CD4-positive, CD25-positive, alpha-beta regulatory T cell (primary cell): Measurements from ENCODE around the gene CXXC5. TPM values are rescaled to one million over a fixed set of nuclear protein-coding genes. Genes with fewer than 3 reads are reported as not detected.

Source experiments
- ATAC-seq, 2 donors: fragments of 150-1000 bp; cut with Tn5 transposase; one replicate each; pipeline ENCODE4 v1.10.0; 2021; ENCODE audit warnings: low read depth in 2 of 2, moderate number of reproducible peaks in 2 of 2, moderate library complexity in 1 of 2
- DNase-seq, 3 donors: peaks; one replicate each; pipeline versions ENCODE4 v3.0.0 to v3.0.0-alpha.2; 2012 to 2022; ENCODE audit warnings: mixed read lengths in 1 of 3
- H3K27ac ChIP-seq: one replicate; pipeline ENCODE4 v1.7.0; 2013; ENCODE audit warnings: mild to moderate bottlenecking, low read length; ENCODE audit not compliant: insufficient read depth, poor library complexity, severe bottlenecking
- H3K27me3 ChIP-seq: one replicate; pipeline ENCODE4 v1.7.0; 2013; ENCODE audit warnings: low read length; ENCODE audit not compliant: control insufficient read depth, insufficient read depth
- H3K36me3 ChIP-seq: one replicate; pipeline ENCODE4 v1.7.0; 2013; ENCODE audit warnings: mild to moderate bottlenecking, low read length, moderate library complexity; ENCODE audit not compliant: control insufficient read depth, insufficient read depth
- H3K4me1 ChIP-seq: 2 replicates; pipeline ENCODE4 v1.7.0; 2013; ENCODE audit warnings: mild to moderate bottlenecking, low read length; ENCODE audit not compliant: insufficient read depth, control insufficient read depth, poor library complexity, severe bottlenecking
- H3K4me3 ChIP-seq: one replicate; pipeline ENCODE4 v1.7.0; 2013; ENCODE audit warnings: low read depth, mild to moderate bottlenecking, low read length, moderate library complexity
- H3K9me3 ChIP-seq, 2 experiments: 1 replicate in 1 of 2; 2 replicates in 1 of 2; pipeline ENCODE4 v1.7.0; 2013; ENCODE audit warnings: low read length in 2 of 2, mild to moderate bottlenecking in 1 of 2, moderate library complexity in 1 of 2; ENCODE audit not compliant: control insufficient read depth in 2 of 2
- H3K27ac Mint-ChIP-seq, 3 donors: one replicate each; pipeline ENCODE4 v1.8.0; 2020 to 2022; ENCODE audit warnings: mild to moderate bottlenecking in 3 of 3, mixed read lengths in 3 of 3, moderate library complexity in 2 of 3
- H3K27me3 Mint-ChIP-seq: one replicate; pipeline ENCODE4 v1.8.0; 2022; ENCODE audit warnings: mild to moderate bottlenecking, mixed read lengths
- H3K36me3 Mint-ChIP-seq: one replicate; pipeline ENCODE4 v1.8.0; 2020; ENCODE audit warnings: mixed read lengths
- H3K4me1 Mint-ChIP-seq, 4 donors: one replicate each; pipeline ENCODE4 v1.8.0; 2020 to 2022; ENCODE audit warnings: mixed read lengths in 4 of 4, mild to moderate bottlenecking in 1 of 4
- H3K4me3 Mint-ChIP-seq, 4 donors: one replicate each; pipeline ENCODE4 v1.8.0; 2020 to 2022; ENCODE audit warnings: mild to moderate bottlenecking in 4 of 4, mixed read lengths in 4 of 4, moderate library complexity in 3 of 4
- H3K9me3 Mint-ChIP-seq, 7 donors: one replicate each; pipeline ENCODE4 v1.8.0; 2020 to 2022; ENCODE audit warnings: mixed read lengths in 7 of 7, mild to moderate bottlenecking in 3 of 7, moderate library complexity in 2 of 7
- polyA plus RNA-seq, 4 donors: library from polyadenylated mRNA; unstranded; fragments of 300-500 nt; fragmentation: Illumina TruSeq; gene quantifications; one replicate each; pipeline ENCODE4 v1.2.3, GENCODE V29; 2021
- total RNA-seq: library from RNA; stranded (reverse); gene quantifications from one replicate; pipeline ENCODE4 v1.2.3, GENCODE V29; 2022

Gene CXXC5
- total and polyA plus RNA-seq, 5 donors from 2014 or later = 4.6 to 12.7 (median 8.0) TPM

DNA sequence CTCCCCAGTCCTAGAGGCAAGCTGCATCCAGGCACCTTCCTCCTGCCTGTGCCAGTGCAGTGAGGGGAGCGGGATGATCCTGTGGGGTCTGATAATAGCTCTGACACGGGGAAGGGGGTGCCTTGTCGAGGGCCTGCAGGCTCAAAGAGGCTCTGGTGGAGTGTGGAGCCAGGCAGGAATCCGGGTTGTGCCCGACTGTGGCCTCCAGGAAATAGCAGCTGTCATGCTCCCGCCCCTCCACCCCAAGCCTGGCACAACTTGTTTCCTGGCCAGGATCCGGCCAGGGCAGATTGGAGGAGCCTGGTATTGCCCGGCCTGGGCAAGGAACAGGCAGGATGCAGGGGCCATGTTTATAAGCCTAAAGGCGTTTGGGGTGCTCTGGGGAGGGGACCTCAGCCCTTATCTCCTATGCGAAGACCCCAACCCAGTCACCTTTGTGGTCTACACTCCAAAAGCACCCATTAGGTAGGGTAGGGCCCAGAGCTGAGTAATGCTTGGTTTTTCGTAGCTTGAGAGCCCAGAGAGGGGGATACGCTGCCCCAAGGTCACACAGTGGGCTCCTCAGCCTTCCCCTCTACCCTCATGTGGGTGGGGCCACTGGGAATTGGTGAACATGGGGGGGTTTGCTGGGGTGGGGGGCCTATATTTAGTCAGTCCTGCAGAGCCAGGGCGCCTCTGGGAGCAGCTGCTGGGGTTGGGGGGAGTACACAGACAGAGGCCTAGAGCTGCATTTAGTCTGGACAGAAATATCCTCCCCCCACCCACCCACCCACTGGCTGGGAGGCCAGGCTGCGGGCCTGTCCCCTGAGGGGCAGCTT lies 12.2 kb downstream of the CXXC5 start:
- H3K36me3 ChIP-seq = no peaks in the 10 kb centered on the region
- no peak overlapping the region for H3K4me3 ChIP-seq
- H3K27ac ChIP-seq = no peak overlapping the region
- no peaks in the 10 kb centered on the region for H3K9me3 ChIP-seq
- H3K27me3 ChIP-seq = no peaks in the 10 kb centered on the region
- peaks cover 4% of the 10 kb centered on the region for H3K36me3 Mint-ChIP-seq
- ATAC-seq (no peak), DNase-seq (no peak)
- H3K4me1 Mint-ChIP-seq = peaks cover 0 to 29% (median 6%) of the 10 kb centered on the region in 4 donors
- no peaks in the 10 kb centered on the region for H3K9me3 Mint-ChIP-seq
- H3K27me3 Mint-ChIP-seq = no peaks in the 10 kb centered on the region
- H3K4me1 ChIP-seq = no peaks in the 10 kb centered on the region
- no peak overlapping the region for H3K4me3 Mint-ChIP-seq
- no peak overlapping the region for H3K27ac Mint-ChIP-seq

DNA sequence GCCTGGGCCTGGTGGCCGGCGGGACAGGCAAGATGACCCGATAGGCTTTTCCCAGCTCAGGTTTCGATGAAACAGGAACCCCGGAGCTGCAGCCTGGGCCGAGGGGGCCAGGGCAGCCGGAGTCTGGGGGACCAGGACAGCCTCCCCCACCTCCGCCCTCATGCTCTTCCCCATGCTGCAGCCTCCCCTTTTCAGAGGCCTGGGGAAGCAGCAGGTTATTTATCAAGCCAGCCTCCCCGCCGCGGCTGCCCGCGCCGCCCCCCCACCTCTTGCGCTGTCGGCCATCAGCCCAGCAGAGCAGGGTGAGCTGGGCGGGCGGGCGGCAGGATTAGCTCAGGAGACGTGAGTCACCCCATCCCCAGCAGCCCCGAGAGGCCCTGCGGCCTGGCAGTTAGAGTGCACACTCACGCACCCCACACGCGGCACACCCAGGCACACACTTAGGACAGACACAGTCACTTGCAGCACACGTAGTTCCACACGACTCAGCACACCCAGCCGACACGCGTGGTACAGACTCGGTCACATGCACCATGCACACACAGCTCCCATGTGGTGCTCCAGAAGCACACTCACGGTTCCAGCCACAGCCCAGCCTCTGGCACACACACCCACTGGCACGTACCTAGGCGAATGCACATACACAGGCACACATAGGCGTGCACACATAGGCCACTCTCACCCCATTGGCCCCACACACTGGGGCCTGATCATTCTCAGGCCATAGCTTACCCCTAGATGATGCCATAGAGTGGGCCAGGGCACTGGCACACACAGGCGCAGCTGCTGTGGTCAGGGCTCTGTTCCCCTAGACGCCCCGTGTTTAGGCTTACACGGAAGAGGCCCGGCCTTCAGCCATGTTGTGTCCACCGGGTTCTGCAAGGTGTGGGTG lies 13.0 kb downstream of the CXXC5 start:
- H3K4me1 Mint-ChIP-seq = peaks cover 0 to 29% (median 6%) of the 10 kb centered on the region in 4 donors
- H3K9me3 Mint-ChIP-seq = no peaks in the 10 kb centered on the region
- peak; percentile 44 to 46 for ATAC-seq
- Histone ChIP-seq H3K4me1 (no peaks in the 10 kb centered on the region), H3K27ac (no peak overlapping the region), H3K9me3 (no peaks in the 10 kb centered on the region), H3K4me3 (no peak overlapping the region), H3K36me3 (no peaks in the 10 kb centered on the region), H3K27me3 (no peaks in the 10 kb centered on the region)
- H3K27ac Mint-ChIP-seq = peak overlapping the region in 2 of 3 donors; percentile 33 to 87
- H3K4me3 Mint-ChIP-seq = no peak overlapping the region
- H3K27me3 Mint-ChIP-seq = no peaks in the 10 kb centered on the region
- H3K36me3 Mint-ChIP-seq = peaks cover 4% of the 10 kb centered on the region
- no peak for DNase-seq

DNA sequence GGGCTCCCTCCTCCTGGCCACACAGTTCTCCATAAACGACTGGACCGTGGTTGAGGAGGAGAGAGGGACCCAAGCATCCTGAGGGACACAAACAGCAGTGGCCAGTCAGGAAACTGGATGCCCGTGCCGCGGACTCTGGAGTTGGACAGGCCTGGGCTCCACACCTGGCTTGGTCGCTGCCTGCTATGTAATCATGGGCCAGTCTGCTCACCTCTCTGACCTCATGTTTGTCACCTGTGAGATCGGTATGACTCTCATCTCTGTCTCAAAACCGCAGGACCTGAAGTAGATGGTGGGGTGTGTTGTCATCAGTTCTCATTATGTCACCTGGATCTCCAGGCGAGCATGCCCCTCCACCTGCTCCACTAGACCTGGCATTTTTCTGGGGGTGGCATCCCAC lies 14.5 kb downstream of the CXXC5 start:
- DNase-seq = no peak
- no peaks in the 10 kb centered on the region for H3K27me3 Mint-ChIP-seq
- Histone ChIP-seq H3K27ac (no peak overlapping the region), H3K9me3 (no peaks in the 10 kb centered on the region), H3K27me3 (no peaks in the 10 kb centered on the region), H3K36me3 (no peaks in the 10 kb centered on the region), H3K4me1 (peaks cover 13% of the 10 kb centered on the region), H3K4me3 (no peak overlapping the region)
- no peaks in the 10 kb centered on the region for H3K9me3 Mint-ChIP-seq
- peaks cover 0 to 34% (median 8%) of the 10 kb centered on the region in 4 donors for H3K4me1 Mint-ChIP-seq
- no peak overlapping the region for H3K4me3 Mint-ChIP-seq
- H3K27ac Mint-ChIP-seq = no peak overlapping the region
- no peaks in the 10 kb centered on the region for H3K36me3 Mint-ChIP-seq
- no peak for ATAC-seq

DNA sequence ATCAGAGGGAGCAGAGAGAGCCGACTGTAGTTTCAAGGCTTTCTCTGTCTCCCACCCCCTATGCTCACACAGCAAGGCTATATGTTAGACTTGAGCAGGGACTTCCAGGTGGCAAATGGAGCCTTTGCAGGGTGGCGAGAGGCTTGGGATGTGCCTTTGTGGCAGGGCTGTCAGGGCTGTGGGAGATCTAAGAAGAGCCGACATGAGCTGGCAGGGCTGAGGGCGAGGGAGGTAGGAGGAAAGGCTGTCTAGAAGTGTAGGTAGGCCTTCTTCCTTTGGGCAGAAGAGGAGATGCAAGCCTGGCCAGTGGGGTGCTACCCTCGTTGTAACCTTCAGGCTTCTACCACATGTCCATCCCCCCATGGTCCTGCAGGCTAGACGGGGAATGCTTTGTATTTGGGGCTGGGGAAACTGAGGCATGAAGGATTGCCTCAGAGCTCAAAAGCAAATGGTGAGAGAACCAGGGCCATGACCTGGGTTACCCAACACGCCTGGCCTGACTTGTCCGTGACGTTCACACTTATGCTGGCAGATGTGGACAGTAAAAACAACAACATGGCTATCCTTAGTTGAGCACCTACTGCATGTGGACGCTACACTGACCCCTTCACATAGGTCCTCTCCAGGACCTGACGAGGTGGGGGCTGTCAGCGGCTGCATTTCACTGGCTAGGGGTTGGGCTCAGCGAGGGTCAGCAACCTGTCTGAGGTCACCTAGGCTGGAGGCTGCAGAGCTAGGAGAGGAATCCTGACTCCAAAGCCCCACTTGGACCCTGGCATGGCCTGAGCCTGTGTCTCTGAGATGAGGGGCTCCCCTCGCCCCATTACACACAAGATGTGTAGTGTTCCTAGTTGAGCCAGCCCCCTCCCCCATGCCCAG lies 15.3 kb downstream of the CXXC5 start:
- peak overlapping the region in 2 of 4 donors; percentile 30 to 74 for H3K4me3 Mint-ChIP-seq
- no peaks in the 10 kb centered on the region for H3K27me3 Mint-ChIP-seq
- no peaks in the 10 kb centered on the region for H3K9me3 Mint-ChIP-seq
- DNase-seq (no peak), ATAC-seq (no peak)
- Histone ChIP-seq H3K4me3 (no peak overlapping the region), H3K9me3 (no peaks in the 10 kb centered on the region), H3K27ac (no peak overlapping the region), H3K27me3 (no peaks in the 10 kb centered on the region), H3K36me3 (no peaks in the 10 kb centered on the region), H3K4me1 (peaks cover 18% of the 10 kb centered on the region)
- no peaks in the 10 kb centered on the region for H3K36me3 Mint-ChIP-seq
- peaks cover 0 to 35% (median 7%) of the 10 kb centered on the region in 4 donors for H3K4me1 Mint-ChIP-seq
- H3K27ac Mint-ChIP-seq = peak overlapping the region in 2 of 3 donors; percentile 68 to 70

DNA sequence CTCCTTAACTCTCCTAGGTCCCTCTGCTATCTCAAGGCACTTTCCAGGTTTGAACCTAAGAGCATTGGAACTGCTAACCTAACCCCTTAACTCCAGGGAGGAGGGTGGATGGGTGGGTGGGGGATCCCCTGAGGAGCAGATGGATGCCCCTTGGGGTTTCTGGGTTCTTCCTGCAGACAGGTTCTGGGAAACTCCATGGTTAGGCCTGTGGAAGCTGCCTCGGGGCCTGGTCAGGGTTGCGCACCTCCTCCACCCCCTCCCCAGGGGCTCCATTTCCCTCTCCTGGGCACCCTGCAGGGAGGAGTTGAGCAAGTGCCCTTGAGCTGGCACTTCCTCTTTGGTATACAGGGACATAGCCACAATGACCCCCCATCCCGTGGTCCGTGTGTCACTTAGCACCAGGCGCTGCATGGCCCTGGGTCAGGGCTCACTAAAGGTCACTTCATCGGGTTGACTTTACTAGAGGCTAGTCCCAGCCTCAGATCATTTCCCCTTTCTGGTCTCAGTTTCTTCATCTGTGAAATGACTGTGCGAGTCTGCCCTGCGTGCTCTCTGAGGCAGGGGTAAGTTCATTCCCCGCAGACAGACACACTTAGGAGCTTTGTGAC lies 16.0 kb downstream of the CXXC5 start:
- Mint-ChIP-seq H3K36me3 (no peaks in the 10 kb centered on the region), H3K27me3 (no peaks in the 10 kb centered on the region), H3K4me1 (peaks cover 0 to 36% (median 10%) of the 10 kb centered on the region in 4 donors), H3K4me3 (no peak overlapping the region), H3K9me3 (no peaks in the 10 kb centered on the region), H3K27ac (no peak overlapping the region)
- Histone ChIP-seq H3K9me3 (no peaks in the 10 kb centered on the region), H3K4me3 (no peak overlapping the region), H3K27ac (no peak overlapping the region), H3K27me3 (no peaks in the 10 kb centered on the region), H3K36me3 (no peaks in the 10 kb centered on the region), H3K4me1 (peaks cover 25% of the 10 kb centered on the region)
- DNase-seq (no peak), ATAC-seq (peak in 1 of 2 donors; percentile 11)

DNA sequence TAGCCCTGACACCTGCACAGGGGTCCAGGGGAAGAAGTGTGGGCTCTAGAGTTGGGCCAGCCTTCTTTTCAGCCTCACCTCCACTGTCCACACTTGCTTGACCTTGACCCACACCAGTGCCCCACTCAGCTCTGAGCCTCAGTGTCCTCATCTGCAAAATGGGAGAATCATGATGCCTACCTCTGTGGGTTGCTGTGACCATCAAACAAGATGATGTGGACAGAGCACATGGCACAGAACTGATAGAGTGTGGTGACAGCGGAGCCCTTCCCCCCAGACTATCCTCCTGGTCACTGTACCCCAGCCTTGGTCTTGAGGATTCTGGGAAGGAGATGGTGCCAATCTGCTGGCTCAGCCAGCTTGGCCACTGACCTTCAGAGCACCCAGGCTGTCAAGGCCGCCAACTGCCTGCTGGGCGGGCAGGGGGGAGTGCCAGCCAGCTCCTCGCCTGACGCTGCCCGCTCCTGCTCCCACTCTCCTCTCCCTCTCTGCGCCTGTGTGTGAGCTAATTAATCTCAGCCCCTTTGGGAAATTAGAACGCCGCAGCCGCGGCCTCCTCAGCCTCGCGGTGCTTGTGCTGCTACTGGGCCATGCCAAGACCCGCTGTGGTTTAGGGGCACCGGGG lies 16.7 kb downstream of the CXXC5 start:
- peaks cover 0 to 41% (median 13%) of the 10 kb centered on the region in 4 donors for H3K4me1 Mint-ChIP-seq

More for the DNA sequence above, 16.7 kb downstream of the CXXC5 start:
- Histone ChIP-seq H3K27me3 (no peaks in the 10 kb centered on the region), H3K36me3 (no peaks in the 10 kb centered on the region), H3K4me3 (no peak overlapping the region), H3K4me1 (peaks cover 32% of the 10 kb centered on the region), H3K27ac (no peak overlapping the region), H3K9me3 (no peaks in the 10 kb centered on the region)
- no peak overlapping the region for H3K4me3 Mint-ChIP-seq
- H3K9me3 Mint-ChIP-seq = no peaks in the 10 kb centered on the region
- no peaks in the 10 kb centered on the region for H3K36me3 Mint-ChIP-seq
- no peak overlapping the region for H3K27ac Mint-ChIP-seq
- no peaks in the 10 kb centered on the region for H3K27me3 Mint-ChIP-seq
- ATAC-seq (no peak), DNase-seq (no peak)
